ENCODE measurements around the gene CTAG2. TPM values are rescaled to one million over a fixed set of nuclear protein-coding genes. Genes with fewer than 3 reads are reported as not detected.

The CTAG2 gene
- total RNA-seq, 1 experiment from 2014 or later = not detected

- TF ChIP-seq FOXP4 (CRISPR knock-in tag; IDR thresholded peaks at IDR 0.05) = no peak
- TF ChIP-seq ATF1 (CRISPR knock-in tag; IDR thresholded peaks at IDR 0.05) = no peak
- TF ChIP-seq GABPB1 (CRISPR knock-in tag; IDR thresholded peaks at IDR 0.05) = no peak
- no peak for TF ChIP-seq STAT6 (CRISPR knock-in tag; conservative IDR thresholded peaks at IDR 0.05; ENCODE audit: low read depth)
- no peak for TF ChIP-seq ZNF425 (CRISPR knock-in tag; conservative IDR thresholded peaks at IDR 0.05)
- no peak for TF ChIP-seq ZSCAN18 (CRISPR knock-in tag; IDR thresholded peaks at IDR 0.05)
- no peak for TF ChIP-seq ZNF121 (CRISPR knock-in tag; IDR thresholded peaks at IDR 0.05)
- no peak for TF ChIP-seq TEAD4 (CRISPR knock-in tag; IDR thresholded peaks at IDR 0.05)
These were observed 7.2 kb upstream of the CTAG2 start (continued) for GRCh38 chrX:154660541-154660940.

GRCh38 chrX:154658957-154659356, 5.6 kb upstream of the CTAG2 start:
- Mint-ChIP-seq H3K36me3 (0 out of 2 replicates have a peak, but pooled peaks cover 2% of the 10 kb centered on the region), H3K9me3 (peaks cover 23% of the 10 kb centered on the region), H3K27me3 (ENCODE audit: low read depth) (no peaks in the 10 kb centered on the region), H3K4me1 (no peaks in the 10 kb centered on the region), H3K4me3 (no peak overlapping the region), H3K27ac (no peak overlapping the region)
- DNase-seq (ENCODE audit: low spot score) = no peak
- no peak for ATAC-seq
- ChIA-PET CTCF (no interaction called here), POLR2A (no interaction called here)
- TF ChIP-seq TEAD4 (CRISPR knock-in tag; IDR thresholded peaks at IDR 0.05) (no peak), ZNF219 (CRISPR knock-in tag; IDR thresholded peaks at IDR 0.05; ENCODE audit: borderline replicate concordance) (no peak), NFE2L1 (CRISPR knock-in tag; IDR thresholded peaks at IDR 0.05) (no peak), ZNF138 (CRISPR knock-in tag; conservative IDR thresholded peaks at IDR 0.05) (no peak), USF1 (CRISPR knock-in tag; IDR thresholded peaks at IDR 0.05) (no peak), E2F5 (CRISPR knock-in tag; IDR thresholded peaks at IDR 0.05) (no peak), TCF7 (CRISPR knock-in tag; IDR thresholded peaks at IDR 0.05; ENCODE audit: low read depth) (no peak)

GRCh38 chrX:154658187-154658586, 4.8 kb upstream of the CTAG2 start:
- ATAC-seq (no peak), DNase-seq (ENCODE audit: low spot score) (no peak)
- ChIA-PET POLR2A (no interaction called here), CTCF (no interaction called here)
- no peaks in the 10 kb centered on the region for H3K4me1 Mint-ChIP-seq
- 0 out of 2 replicates have a peak, but pooled peaks cover 2% of the 10 kb centered on the region for H3K36me3 Mint-ChIP-seq
- H3K27me3 Mint-ChIP-seq (ENCODE audit: low read depth) = no peaks in the 10 kb centered on the region
- H3K27ac Mint-ChIP-seq = no peak overlapping the region
- peaks cover 17% of the 10 kb centered on the region for H3K9me3 Mint-ChIP-seq
- no peak overlapping the region for H3K4me3 Mint-ChIP-seq
- no peak for TF ChIP-seq TEAD4 (CRISPR knock-in tag; IDR thresholded peaks at IDR 0.05)
- no peak for TF ChIP-seq IRF1 (CRISPR knock-in tag; IDR thresholded peaks at IDR 0.05)
- no peak for TF ChIP-seq TEAD1 (CRISPR knock-in tag; IDR thresholded peaks at IDR 0.05)
- TF ChIP-seq MLX (CRISPR knock-in tag; IDR thresholded peaks at IDR 0.05) = no peak
- TF ChIP-seq ZSCAN18 (CRISPR knock-in tag; IDR thresholded peaks at IDR 0.05) = no peak
